WTC11 (cell line): ENCODE data around the gene LTA4H. TPM values are rescaled to one million over a fixed set of nuclear protein-coding genes. Genes with fewer than 3 reads are reported as not detected.

Experiments
- ATAC-seq: fragments of 200-7000 bp; cut with Tn5 transposase; 2 replicates; pipeline ENCODE4 v1.10.0; 2021; ENCODE audit warnings: mild to moderate bottlenecking, moderate library complexity
- CTCF ChIA-PET: fragments of 300-600 bp; sonication (Branson Sonifier 250); formaldehyde crosslinking; loops from one replicate; lab custom pipeline; 2021; ENCODE audit warnings: antibody characterized with exemption; lab: Charles Lee
- POLR2A ChIA-PET: fragments of 350-600 bp; sonication (Branson Sonifier 250); formaldehyde crosslinking; loops from one replicate; lab custom pipeline; 2021; ENCODE audit warnings: antibody characterized with exemption; lab: Charles Lee
- DNase-seq: peaks from one replicate; pipeline ENCODE4 v3.0.0; 2021; ENCODE audit warnings: low spot score
- H3K27ac Mint-ChIP-seq: 2 replicates; pipeline ENCODE4 v1.8.0; 2021; ENCODE audit warnings: mixed read lengths
- H3K27me3 Mint-ChIP-seq: 2 replicates; pipeline ENCODE4 v1.8.0; 2021; ENCODE audit warnings: low read depth, mild to moderate bottlenecking, moderate library complexity, mixed read lengths
- H3K36me3 Mint-ChIP-seq: 2 replicates; pipeline ENCODE4 v1.8.0; 2021; ENCODE audit warnings: mixed read lengths
- H3K4me1 Mint-ChIP-seq: 2 replicates; pipeline ENCODE4 v1.8.0; 2022; ENCODE audit warnings: mixed read lengths
- H3K4me3 Mint-ChIP-seq: 2 replicates; pipeline ENCODE4 v1.8.0; 2021; ENCODE audit warnings: mild to moderate bottlenecking, moderate library complexity, mixed read lengths
- H3K9me3 Mint-ChIP-seq: 2 replicates; pipeline ENCODE4 v1.8.0; 2021; ENCODE audit warnings: mixed read lengths
- CREB1 ChIP-seq: sonication (generic); formaldehyde crosslinking; IDR thresholded peaks from 2 replicates; pipeline ENCODE4 v1.8.0; 2023; ENCODE audit warnings: mild to moderate bottlenecking, missing genetic modification reagents
- ELF4 ChIP-seq: sonication (generic); formaldehyde crosslinking; IDR thresholded peaks from 2 replicates; pipeline ENCODE4 v1.8.1; 2022; ENCODE audit warnings: low read depth, mild to moderate bottlenecking, moderate library complexity, missing genetic modification reagents
- FOXK1 ChIP-seq: sonication (generic); formaldehyde crosslinking; IDR thresholded peaks from 2 replicates; pipeline ENCODE4 v1.8.0; 2022; ENCODE audit warnings: mild to moderate bottlenecking, moderate library complexity, missing genetic modification reagents
- GABPB1 ChIP-seq: sonication (generic); formaldehyde crosslinking; IDR thresholded peaks from 2 replicates; pipeline ENCODE4 v1.8.1; 2023; ENCODE audit warnings: mild to moderate bottlenecking, missing genetic modification reagents
- JAZF1 ChIP-seq: fragments of 250-450 bp; sonication (Bioruptor Pico); IDR thresholded peaks from 2 replicates; pipeline ENCODE4 v1.9.0; 2021; ENCODE audit warnings: moderate library complexity, mild to moderate bottlenecking, inconsistent platforms
- RELA ChIP-seq: sonication (generic); formaldehyde crosslinking; IDR thresholded peaks from 2 replicates; pipeline ENCODE4 v1.8.1; 2022; ENCODE audit warnings: missing genetic modification reagents, mild to moderate bottlenecking, borderline replicate concordance
- TP53 ChIP-seq: sonication (generic); formaldehyde crosslinking; IDR thresholded peaks from 2 replicates; pipeline ENCODE4 v1.8.1; 2023; ENCODE audit warnings: mild to moderate bottlenecking, missing genetic modification reagents
- ZNF138 ChIP-seq: sonication (generic); formaldehyde crosslinking; conservative IDR thresholded peaks from 2 replicates; pipeline ENCODE4 v1.8.1; 2022; ENCODE audit warnings: mild to moderate bottlenecking, moderate library complexity, missing genetic modification reagents
- ZNF317 ChIP-seq: sonication (generic); formaldehyde crosslinking; IDR thresholded peaks from 2 replicates; pipeline ENCODE4 v1.8.1; 2023; ENCODE audit warnings: low read depth, mild to moderate bottlenecking, moderate library complexity, missing genetic modification reagents, borderline replicate concordance
- ZNF423 ChIP-seq: fragments of 250-450 bp; sonication (Bioruptor Pico); IDR thresholded peaks from 2 replicates; pipeline ENCODE4 v2.1.2; 2022; ENCODE audit warnings: mild to moderate bottlenecking, moderate library complexity
- total RNA-seq: library from RNA; stranded (reverse); gene quantifications from 3 replicates; pipeline ENCODE4 v1.2.3, GENCODE V29; 2021
- TF ChIP-seq, protein P1 (sequence below): sonication (generic); formaldehyde crosslinking; IDR thresholded peaks from 2 replicates; pipeline ENCODE4 v1.8.1; 2023; ENCODE audit warnings: mild to moderate bottlenecking, missing genetic modification reagents
- TF ChIP-seq, protein P2 (sequence below): sonication (generic); formaldehyde crosslinking; IDR thresholded peaks from 2 replicates; pipeline ENCODE4 v1.8.0; 2023; ENCODE audit warnings: mild to moderate bottlenecking, missing genetic modification reagents
- TF ChIP-seq, protein P3 (sequence below): fragments of 250-450 bp; sonication (Bioruptor Pico); IDR thresholded peaks from 2 replicates; pipeline ENCODE4 v2.1.2; 2022; ENCODE audit warnings: mild to moderate bottlenecking, moderate library complexity
- TF ChIP-seq, protein P4 (sequence below): sonication (generic); formaldehyde crosslinking; IDR thresholded peaks from 2 replicates; pipeline ENCODE4 v1.8.0; 2022; ENCODE audit warnings: mild to moderate bottlenecking, missing genetic modification reagents
- TF ChIP-seq, protein P5 (sequence below): sonication (generic); formaldehyde crosslinking; IDR thresholded peaks from 2 replicates; pipeline ENCODE4 v1.8.0; 2022; ENCODE audit warnings: mild to moderate bottlenecking, missing genetic modification reagents
- TF ChIP-seq, protein P6 (sequence below): sonication (generic); formaldehyde crosslinking; IDR thresholded peaks from 2 replicates; pipeline ENCODE4 v1.8.1; 2022; ENCODE audit warnings: low read depth, mild to moderate bottlenecking, moderate library complexity, missing genetic modification reagents, borderline replicate concordance

Gene LTA4H
- total RNA-seq, 1 experiment from 2014 or later = 134 TPM

DNA sequence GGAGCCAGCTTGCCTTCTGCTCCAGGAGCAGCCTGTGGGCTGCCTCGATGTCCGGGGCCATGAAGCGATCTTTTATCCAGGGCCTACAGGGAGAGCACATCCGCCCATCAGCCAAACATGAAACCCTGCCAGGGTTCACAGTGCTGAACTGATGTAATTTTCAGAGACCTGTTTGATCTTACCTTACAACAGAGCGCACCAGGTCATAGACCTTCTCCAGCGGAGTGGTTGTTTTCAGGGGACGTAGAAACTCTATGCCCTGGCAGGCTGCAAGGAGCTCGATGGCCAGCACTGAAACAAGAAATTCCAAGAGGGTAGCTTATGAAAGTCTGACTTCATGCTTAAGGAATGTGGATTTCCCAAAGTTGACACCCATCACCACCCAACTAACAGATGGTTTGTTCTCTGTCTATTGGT is 59.0 kb downstream of the LTA4H start:
- Mint-ChIP-seq H3K4me3 (no peak overlapping the region), H3K36me3 (no peaks in the 10 kb centered on the region), H3K9me3 (no peaks in the 10 kb centered on the region), H3K27me3 (no peaks in the 10 kb centered on the region), H3K27ac (no peak overlapping the region), H3K4me1 (peaks cover 19% of the 10 kb centered on the region)
- ATAC-seq = no peak
- POLR2A ChIA-PET = interaction anchor here (0.6 kb wide), 1 partner anchor 457 kb away, joined by 11 read pairs; no protein-coding TSS in a partner anchor
- TF ChIP-seq RELA (CRISPR knock-in tag) (no peak), ZNF138 (CRISPR knock-in tag) (no peak), GABPB1 (peak; percentile 93)
- CTCF ChIA-PET = interaction anchor here (0.9 to 1.8 kb wide), 3 partner anchors 14 to 22 kb away, joined by 4 to 8 read pairs (median 5); no protein-coding TSS in a partner anchor
- DNase-seq = no peak

DNA sequence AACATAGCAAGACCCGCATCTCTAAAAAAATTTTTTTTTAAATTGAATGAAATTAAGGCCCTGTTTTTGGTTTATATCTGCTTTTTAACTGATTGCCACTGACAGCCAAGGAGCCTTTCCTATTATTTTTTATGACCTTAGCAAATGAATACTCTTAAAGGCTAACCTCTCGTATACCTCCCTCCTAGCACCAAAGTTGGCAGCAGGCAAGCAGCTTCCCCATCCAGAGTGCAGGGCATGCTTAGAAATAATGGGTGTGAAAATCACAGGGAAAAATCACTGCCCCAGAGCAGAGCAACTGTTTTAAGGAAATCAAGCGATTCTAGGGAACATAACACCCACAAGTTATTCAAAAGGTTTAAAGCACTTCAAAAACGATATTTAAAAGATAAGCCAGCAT is 59.9 kb downstream of the LTA4H start:
- Mint-ChIP-seq H3K36me3 (peaks cover 3% of the 10 kb centered on the region), H3K4me3 (no peak overlapping the region), H3K27me3 (no peaks in the 10 kb centered on the region), H3K9me3 (peaks cover 4% of the 10 kb centered on the region), H3K27ac (no peak overlapping the region), H3K4me1 (peaks cover 28% of the 10 kb centered on the region)
- TF ChIP-seq, protein P1, sequence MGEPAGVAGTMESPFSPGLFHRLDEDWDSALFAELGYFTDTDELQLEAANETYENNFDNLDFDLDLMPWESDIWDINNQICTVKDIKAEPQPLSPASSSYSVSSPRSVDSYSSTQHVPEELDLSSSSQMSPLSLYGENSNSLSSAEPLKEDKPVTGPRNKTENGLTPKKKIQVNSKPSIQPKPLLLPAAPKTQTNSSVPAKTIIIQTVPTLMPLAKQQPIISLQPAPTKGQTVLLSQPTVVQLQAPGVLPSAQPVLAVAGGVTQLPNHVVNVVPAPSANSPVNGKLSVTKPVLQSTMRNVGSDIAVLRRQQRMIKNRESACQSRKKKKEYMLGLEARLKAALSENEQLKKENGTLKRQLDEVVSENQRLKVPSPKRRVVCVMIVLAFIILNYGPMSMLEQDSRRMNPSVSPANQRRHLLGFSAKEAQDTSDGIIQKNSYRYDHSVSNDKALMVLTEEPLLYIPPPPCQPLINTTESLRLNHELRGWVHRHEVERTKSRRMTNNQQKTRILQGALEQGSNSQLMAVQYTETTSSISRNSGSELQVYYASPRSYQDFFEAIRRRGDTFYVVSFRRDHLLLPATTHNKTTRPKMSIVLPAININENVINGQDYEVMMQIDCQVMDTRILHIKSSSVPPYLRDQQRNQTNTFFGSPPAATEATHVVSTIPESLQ (CRISPR knock-in tag) = no peak
- TF ChIP-seq, protein P2, sequence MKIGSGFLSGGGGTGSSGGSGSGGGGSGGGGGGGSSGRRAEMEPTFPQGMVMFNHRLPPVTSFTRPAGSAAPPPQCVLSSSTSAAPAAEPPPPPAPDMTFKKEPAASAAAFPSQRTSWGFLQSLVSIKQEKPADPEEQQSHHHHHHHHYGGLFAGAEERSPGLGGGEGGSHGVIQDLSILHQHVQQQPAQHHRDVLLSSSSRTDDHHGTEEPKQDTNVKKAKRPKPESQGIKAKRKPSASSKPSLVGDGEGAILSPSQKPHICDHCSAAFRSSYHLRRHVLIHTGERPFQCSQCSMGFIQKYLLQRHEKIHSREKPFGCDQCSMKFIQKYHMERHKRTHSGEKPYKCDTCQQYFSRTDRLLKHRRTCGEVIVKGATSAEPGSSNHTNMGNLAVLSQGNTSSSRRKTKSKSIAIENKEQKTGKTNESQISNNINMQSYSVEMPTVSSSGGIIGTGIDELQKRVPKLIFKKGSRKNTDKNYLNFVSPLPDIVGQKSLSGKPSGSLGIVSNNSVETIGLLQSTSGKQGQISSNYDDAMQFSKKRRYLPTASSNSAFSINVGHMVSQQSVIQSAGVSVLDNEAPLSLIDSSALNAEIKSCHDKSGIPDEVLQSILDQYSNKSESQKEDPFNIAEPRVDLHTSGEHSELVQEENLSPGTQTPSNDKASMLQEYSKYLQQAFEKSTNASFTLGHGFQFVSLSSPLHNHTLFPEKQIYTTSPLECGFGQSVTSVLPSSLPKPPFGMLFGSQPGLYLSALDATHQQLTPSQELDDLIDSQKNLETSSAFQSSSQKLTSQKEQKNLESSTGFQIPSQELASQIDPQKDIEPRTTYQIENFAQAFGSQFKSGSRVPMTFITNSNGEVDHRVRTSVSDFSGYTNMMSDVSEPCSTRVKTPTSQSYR (CRISPR knock-in tag) = no peak
- TF ChIP-seq, protein P3, sequence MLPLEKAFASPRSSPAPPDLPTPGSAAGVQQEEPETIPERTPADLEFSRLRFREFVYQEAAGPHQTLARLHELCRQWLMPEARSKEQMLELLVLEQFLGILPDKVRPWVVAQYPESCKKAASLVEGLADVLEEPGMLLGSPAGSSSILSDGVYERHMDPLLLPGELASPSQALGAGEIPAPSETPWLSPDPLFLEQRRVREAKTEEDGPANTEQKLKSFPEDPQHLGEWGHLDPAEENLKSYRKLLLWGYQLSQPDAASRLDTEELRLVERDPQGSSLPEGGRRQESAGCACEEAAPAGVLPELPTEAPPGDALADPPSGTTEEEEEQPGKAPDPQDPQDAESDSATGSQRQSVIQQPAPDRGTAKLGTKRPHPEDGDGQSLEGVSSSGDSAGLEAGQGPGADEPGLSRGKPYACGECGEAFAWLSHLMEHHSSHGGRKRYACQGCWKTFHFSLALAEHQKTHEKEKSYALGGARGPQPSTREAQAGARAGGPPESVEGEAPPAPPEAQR (CRISPR knock-in tag) = no peak
- TF ChIP-seq ZNF317 (CRISPR knock-in tag) = no peak
- TF ChIP-seq JAZF1 (CRISPR knock-in tag) = no peak
- TF ChIP-seq, protein P4, sequence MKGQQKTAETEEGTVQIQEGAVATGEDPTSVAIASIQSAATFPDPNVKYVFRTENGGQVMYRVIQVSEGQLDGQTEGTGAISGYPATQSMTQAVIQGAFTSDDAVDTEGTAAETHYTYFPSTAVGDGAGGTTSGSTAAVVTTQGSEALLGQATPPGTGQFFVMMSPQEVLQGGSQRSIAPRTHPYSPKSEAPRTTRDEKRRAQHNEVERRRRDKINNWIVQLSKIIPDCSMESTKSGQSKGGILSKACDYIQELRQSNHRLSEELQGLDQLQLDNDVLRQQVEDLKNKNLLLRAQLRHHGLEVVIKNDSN (CRISPR knock-in tag) = no peak
- no peak for TF ChIP-seq ZNF423 (CRISPR knock-in tag)
- TF ChIP-seq ELF4 (CRISPR knock-in tag) = no peak
- no peak for TF ChIP-seq TP53
- TF ChIP-seq CREB1 = no peak
- TF ChIP-seq, protein P5, sequence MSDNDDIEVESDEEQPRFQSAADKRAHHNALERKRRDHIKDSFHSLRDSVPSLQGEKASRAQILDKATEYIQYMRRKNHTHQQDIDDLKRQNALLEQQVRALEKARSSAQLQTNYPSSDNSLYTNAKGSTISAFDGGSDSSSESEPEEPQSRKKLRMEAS (CRISPR knock-in tag) = no peak
- CTCF ChIA-PET = interaction anchor here (1.8 kb wide), 1 partner anchor 23 kb away, joined by 8 read pairs; no protein-coding TSS in a partner anchor
- DNase-seq (no peak), ATAC-seq (no peak)
- POLR2A ChIA-PET = no interaction called here

DNA sequence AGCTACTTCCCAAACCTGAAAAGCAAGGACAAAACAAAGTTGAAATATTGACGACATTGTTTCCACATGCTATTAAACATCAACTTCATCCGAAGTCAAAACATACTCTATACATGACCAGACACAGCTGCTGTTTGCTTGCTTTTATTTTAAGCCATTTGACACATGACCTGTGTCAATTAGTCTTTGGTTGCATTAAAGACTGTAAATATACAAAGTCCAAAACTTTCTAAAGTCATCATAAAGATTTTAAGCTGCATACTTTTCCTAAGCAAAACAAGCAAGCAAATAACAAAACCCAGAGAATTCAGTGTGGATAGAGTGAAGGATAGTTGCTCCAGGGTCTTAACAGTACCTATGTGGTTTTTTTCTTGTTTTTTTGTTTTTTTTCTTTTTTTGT is 61.0 kb downstream of the LTA4H start:
- Mint-ChIP-seq H3K36me3 (peaks cover 10% of the 10 kb centered on the region), H3K9me3 (peaks cover 11% of the 10 kb centered on the region), H3K27me3 (peaks cover 4% of the 10 kb centered on the region; the same call in 1 of the 2 replicates), H3K27ac (no peak overlapping the region), H3K4me3 (no peak overlapping the region), H3K4me1 (peaks cover 31% of the 10 kb centered on the region)
- ChIA-PET CTCF (no interaction called here), POLR2A (no interaction called here)
- TF ChIP-seq, protein P6, sequence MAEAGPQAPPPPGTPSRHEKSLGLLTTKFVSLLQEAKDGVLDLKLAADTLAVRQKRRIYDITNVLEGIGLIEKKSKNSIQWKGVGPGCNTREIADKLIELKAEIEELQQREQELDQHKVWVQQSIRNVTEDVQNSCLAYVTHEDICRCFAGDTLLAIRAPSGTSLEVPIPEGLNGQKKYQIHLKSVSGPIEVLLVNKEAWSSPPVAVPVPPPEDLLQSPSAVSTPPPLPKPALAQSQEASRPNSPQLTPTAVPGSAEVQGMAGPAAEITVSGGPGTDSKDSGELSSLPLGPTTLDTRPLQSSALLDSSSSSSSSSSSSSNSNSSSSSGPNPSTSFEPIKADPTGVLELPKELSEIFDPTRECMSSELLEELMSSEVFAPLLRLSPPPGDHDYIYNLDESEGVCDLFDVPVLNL (CRISPR knock-in tag) = no peak
- TF ChIP-seq FOXK1 (no peak), GABPB1 (peak; percentile 63; the same call in 1 of the 2 replicates)
- DNase-seq (no peak), ATAC-seq (no peak)
